ENCODE results near the gene RNF38.

GRCh38 chr9:36424289-36425055 is 24.4 kb upstream of the RNF38 start:
- TF ChIP-seq CTCF (IDR thresholded peaks at IDR 0.05; ENCODE audit: insufficient read depth, low read length) (no peak), POLR2AphosphoS5 (IDR thresholded peaks at IDR 0.05; ENCODE audit: low read depth) (no peak), REST (IDR thresholded peaks at IDR 0.05; ENCODE audit: insufficient replicate concordance, low read depth) (no peak), SPI1 (IDR thresholded peaks at IDR 0.05; ENCODE audit: borderline replicate concordance, low read depth) (no peak), GABPA (IDR thresholded peaks at IDR 0.05; ENCODE audit: low read depth) (no peak)

Data from HL-60 (cell line).